A673 (cell line): ENCODE measurements around the gene DENND1A. TPM values are rescaled to one million over a fixed set of nuclear protein-coding genes. Genes with fewer than 3 reads are reported as not detected.

Source experiments
- BruUV-seq: library from RNA; stranded (reverse); fragments of 400-500 nt; replicated peaks from 2 replicates; lab custom pipeline; 2021; lab: Mats Ljungman, UMichigan
- CTCF ChIA-PET: fragments of 300-600 bp; sonication (Branson Sonifier 250); formaldehyde crosslinking; loops from one replicate; lab custom pipeline; 2022; ENCODE audit warnings: antibody characterized with exemption; lab: Charles Lee
- POLR2A ChIA-PET: fragments of 300-600 bp; sonication (Branson Sonifier 250); formaldehyde crosslinking; loops from one replicate; lab custom pipeline; 2022; ENCODE audit warnings: antibody characterized with exemption; ENCODE audit not compliant: low non-redundant PET; lab: Charles Lee
- DNase-seq: peaks from one replicate; pipeline ENCODE4 v3.0.0-alpha.2; 2015; ENCODE audit warnings: low spot score
- H3K27ac ChIP-seq: fragments of 200-600 bp; sonication (generic); 2 replicates; pipeline ENCODE4 v1.5.1; 2016; ENCODE audit warnings: mixed run types, low read depth, mild to moderate bottlenecking, mixed read lengths, antibody characterized with exemption, low read length; ENCODE audit not compliant: poor library complexity, severe bottlenecking
- H3K27me3 ChIP-seq: fragments of 200-600 bp; sonication (generic); replicated peaks from 2 replicates; pipeline ENCODE4 v1.6.1; 2017; ENCODE audit warnings: mixed run types, low read depth, mild to moderate bottlenecking, mixed read lengths, antibody characterized with exemption, low read length; ENCODE audit not compliant: insufficient read depth, poor library complexity
- H3K36me3 ChIP-seq: fragments of 200-600 bp; sonication (generic); 2 replicates; pipeline ENCODE4 v1.6.1; 2016; ENCODE audit warnings: mixed run types, mild to moderate bottlenecking, mixed read lengths, antibody characterized with exemption, low read length; ENCODE audit not compliant: insufficient read depth, poor library complexity, severe bottlenecking
- H3K4me1 ChIP-seq: fragments of 200-600 bp; sonication (generic); 2 replicates; pipeline ENCODE4 v1.6.1; 2017; ENCODE audit warnings: mixed run types, mild to moderate bottlenecking, mixed read lengths, antibody characterized with exemption, low read length; ENCODE audit not compliant: insufficient read depth, poor library complexity, severe bottlenecking
- H3K4me3 ChIP-seq: fragments of 200-600 bp; sonication (generic); 2 replicates; pipeline ENCODE4 v1.5.1; 2016; ENCODE audit warnings: low read depth, mixed run types, mild to moderate bottlenecking, mixed read lengths, low read length; ENCODE audit not compliant: poor library complexity, severe bottlenecking
- H3K9me3 ChIP-seq: fragments of 200-600 bp; sonication (generic); 2 replicates; pipeline ENCODE4 v1.6.1; 2016; ENCODE audit warnings: mixed run types, low read depth, mild to moderate bottlenecking, mixed read lengths, antibody characterized with exemption, low read length; ENCODE audit not compliant: poor library complexity, severe bottlenecking
- CTCF ChIP-seq: fragments of 300-800, 200-600 bp; sonication (generic); conservative IDR thresholded peaks from 2 replicates; pipeline ENCODE4 v1.5.1; 2017; ENCODE audit warnings: low read depth, mild to moderate bottlenecking, antibody characterized with exemption, low read length, moderate library complexity, mixed read lengths
- EZH2 ChIP-seq: fragments of 200-600 bp; sonication (generic); IDR thresholded peaks from 2 replicates; pipeline ENCODE4 v1.6.1; 2017; ENCODE audit warnings: borderline replicate concordance, low read depth, mild to moderate bottlenecking, mixed read lengths, antibody characterized with exemption, low read length; ENCODE audit not compliant: poor library complexity, severe bottlenecking
- intact Hi-C: fragments of 100-400 bp; cut with micrococcal nuclease; formaldehyde crosslinking; loops from one replicate; pipeline ENCODE4 v1.10.0; 2022; ENCODE audit not compliant: unreplicated experiment
- total RNA-seq: library from RNA; stranded (reverse); gene quantifications from 2 replicates; pipeline ENCODE4 v1.2.3, GENCODE V29; 2021

DENND1A gene
- total RNA-seq, 1 experiment from 2014 or later: 12.0 TPM

GRCh38 chr9:123561046-123561445 is 368.9 kb downstream of the DENND1A start:
- intact Hi-C loops: no loop called here
- no peak for DNase-seq
- Histone ChIP-seq H3K36me3 (no peaks in the 10 kb centered on the region), H3K27me3 (no peaks in the 10 kb centered on the region), H3K27ac (no peak overlapping the region), H3K9me3 (no peaks in the 10 kb centered on the region), H3K4me3 (no peak overlapping the region), H3K4me1 (no peaks in the 10 kb centered on the region)
- ChIA-PET POLR2A (no interaction called here), CTCF (no interaction called here)
- BruUV-seq: no TSS peak
- TF ChIP-seq CTCF: no peak
- no peak for TF ChIP-seq EZH2

- ChIA-PET CTCF (no interaction called here), POLR2A (no interaction called here)
- Histone ChIP-seq H3K9me3 (no peaks in the 10 kb centered on the region), H3K27me3 (no peaks in the 10 kb centered on the region), H3K4me1 (no peaks in the 10 kb centered on the region), H3K36me3 (no peaks in the 10 kb centered on the region), H3K4me3 (no peak overlapping the region), H3K27ac (no peak overlapping the region)
- DNase-seq: no peak
- no TSS peak for BruUV-seq
- TF ChIP-seq CTCF: no peak
- TF ChIP-seq EZH2: no peak
- intact Hi-C loops: no loop called here
Measured at GRCh38 chr9:123556464-123557435, 373.2 kb downstream of the DENND1A start.

DNA sequence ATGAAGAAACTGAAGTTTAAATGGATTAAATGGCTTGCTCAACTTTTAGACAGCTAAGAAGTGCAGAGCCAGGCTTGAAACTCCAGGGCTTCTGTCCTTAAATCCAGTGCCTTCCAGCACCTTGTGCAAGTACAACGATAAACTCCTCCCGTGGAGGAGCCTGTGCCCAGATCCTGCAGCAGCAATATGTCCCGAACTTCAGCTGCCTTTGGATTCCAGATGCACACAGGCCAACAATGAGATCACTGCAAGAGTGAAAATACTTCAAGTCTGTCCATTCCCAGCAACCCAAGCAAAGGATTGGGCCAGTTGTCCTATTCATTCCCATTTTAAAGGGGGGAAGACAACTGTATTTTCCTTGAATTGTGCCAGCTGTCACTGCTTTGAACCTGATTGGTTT is 374.3 kb downstream of the DENND1A start:
- CTCF ChIA-PET: no interaction called here
- no TSS peak for BruUV-seq
- POLR2A ChIA-PET: no interaction called here

More for the DNA sequence above, 374.3 kb downstream of the DENND1A start:
- no peak for DNase-seq
- Histone ChIP-seq H3K27ac (no peak overlapping the region), H3K36me3 (no peaks in the 10 kb centered on the region), H3K4me3 (no peak overlapping the region), H3K27me3 (no peaks in the 10 kb centered on the region), H3K4me1 (no peaks in the 10 kb centered on the region), H3K9me3 (no peaks in the 10 kb centered on the region)
- no peak for TF ChIP-seq EZH2
- TF ChIP-seq CTCF: no peak
- intact Hi-C loops: no loop called here
